GM21717 (cell line): ENCODE measurements around the gene TPTE2.
"Not testable (repeated sequence)": the region's sequence is repeated elsewhere in the genome, so short reads cannot be mapped to it uniquely, and the experiment has no call there.

Experiments used
- ATAC-seq: cut with Tn5 transposase; IDR thresholded peaks from one replicate; pipeline ENCODE4 v1.9.1; 2021; ENCODE audit warnings: mild to moderate bottlenecking, moderate library complexity; ENCODE audit not compliant: unreplicated experiment

TPTE2 gene

GRCh38 chr13:19572280-19572679 lies 10.9 kb upstream of the TPTE2 start:
- ATAC-seq: no peak

GRCh38 chr13:19567820-19568534 lies 6.6 kb upstream of the TPTE2 start:
- ATAC-seq: peak; percentile 63

GRCh38 chr13:19561585-19561984 lies 253 bp upstream of the TPTE2 start:
- no peak for ATAC-seq

GRCh38 chr13:19560672-19561071 lies 660 bp downstream of the TPTE2 start:
- ATAC-seq: not testable (repeated sequence)

- not testable (repeated sequence) for ATAC-seq
Measured at GRCh38 chr13:19559739-19560138, 1.6 kb downstream of the TPTE2 start.

GRCh38 chr13:19557287-19557686 lies 4.0 kb downstream of the TPTE2 start:
- not testable (repeated sequence) for ATAC-seq

- not testable (repeated sequence) for ATAC-seq
Measured at GRCh38 chr13:19549245-19549644, 12.1 kb downstream of the TPTE2 start.

- not testable (repeated sequence) for ATAC-seq
Measured at GRCh38 chr13:19525634-19526033, 35.7 kb downstream of the TPTE2 start.

- no peak for ATAC-seq
Measured at GRCh38 chr13:19519049-19519448, 42.3 kb downstream of the TPTE2 start.

- not testable (repeated sequence) for ATAC-seq
Measured at GRCh38 chr13:19507623-19508022, 53.7 kb downstream of the TPTE2 start.

- not testable (repeated sequence) for ATAC-seq
Measured at GRCh38 chr13:19460126-19460525, 101.2 kb downstream of the TPTE2 start.

GRCh38 chr13:19439056-19439686 lies 122.2 kb downstream of the TPTE2 start:
- not testable (repeated sequence) for ATAC-seq

- not testable (repeated sequence) for ATAC-seq
Measured at GRCh38 chr13:19437780-19438179, 123.6 kb downstream of the TPTE2 start.

- ATAC-seq: not testable (repeated sequence)
Measured at GRCh38 chr13:19422236-19422635, 139.1 kb downstream of the TPTE2 start.

- not testable (repeated sequence) for ATAC-seq
Measured at GRCh38 chr13:19412494-19412893, 148.8 kb downstream of the TPTE2 start.

- not testable (repeated sequence) for ATAC-seq
Measured at GRCh38 chr13:19382746-19383511, 178.4 kb downstream of the TPTE2 start.

GRCh38 chr13:19382111-19382510 lies 179.2 kb downstream of the TPTE2 start:
- ATAC-seq: no peak
